ENCODE data around the gene SLC15A1.
"Not testable (repeated sequence)": the region's sequence is repeated elsewhere in the genome, so short reads cannot be mapped to it uniquely, and the experiment has no call there.

Gene SLC15A1

GRCh38 chr13:98780451-98780850 lies 28.0 kb upstream of the SLC15A1 start:
- DNase-seq, result peak; percentile 26

DNA sequence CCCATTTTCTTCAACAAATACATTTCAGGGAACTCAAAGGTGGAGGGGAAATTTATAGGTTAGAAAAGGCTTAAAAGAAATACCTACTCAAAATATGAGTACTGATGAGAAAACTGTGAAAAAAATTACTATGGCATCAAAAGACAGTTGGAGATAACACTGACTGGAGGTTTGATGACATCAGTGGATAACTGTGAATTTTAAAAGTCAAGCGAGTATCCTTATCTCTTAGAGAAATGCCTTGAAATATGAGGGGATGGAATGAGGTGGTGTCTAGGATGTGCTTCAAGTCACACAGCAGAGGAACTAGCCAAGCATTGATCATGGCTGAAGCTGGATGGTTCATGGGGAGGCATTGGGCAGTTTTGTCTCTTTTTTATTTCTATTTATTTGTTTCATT lies 27.2 kb upstream of the SLC15A1 start:
- no peak for DNase-seq

DNA sequence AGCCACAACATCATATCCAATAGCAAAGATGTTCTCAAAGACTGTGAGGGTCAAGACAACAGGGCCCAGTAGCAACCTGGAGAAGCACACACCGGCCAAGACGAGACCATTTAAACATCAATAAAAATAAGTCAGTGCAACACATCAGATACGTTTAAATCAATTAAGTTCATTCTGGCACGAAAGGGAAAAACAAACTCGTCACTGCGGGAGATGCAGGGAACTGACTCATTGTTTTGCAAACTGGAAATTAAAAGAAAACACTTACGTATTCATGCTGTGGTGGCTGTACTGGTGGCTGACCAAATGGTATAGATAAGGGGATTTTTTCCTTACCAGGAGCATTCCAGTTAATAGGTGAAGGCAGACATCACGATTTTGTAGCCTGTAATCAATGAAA lies 26.3 kb upstream of the SLC15A1 start:
- DNase-seq, result no peak

DNA sequence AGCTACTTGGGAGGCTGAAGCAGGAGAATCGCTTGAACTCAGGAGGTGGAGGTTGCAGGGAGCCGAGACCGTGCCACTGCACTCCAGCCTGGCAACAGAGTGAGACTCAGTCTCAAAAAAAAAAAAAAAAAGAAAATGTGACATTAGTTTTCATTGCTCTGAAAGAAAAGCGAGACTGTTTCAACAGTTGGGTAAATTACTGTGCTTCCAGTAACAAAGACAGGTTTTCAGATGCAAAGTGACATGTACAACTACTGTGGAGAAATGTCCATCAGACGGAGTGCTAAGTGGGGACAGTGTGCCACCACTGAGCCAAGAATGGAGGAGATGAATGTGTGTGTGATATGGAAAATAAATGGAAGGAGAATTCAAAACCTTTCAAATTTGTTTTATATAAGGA lies 24.2 kb upstream of the SLC15A1 start:
- DNase-seq, result no peak

DNA sequence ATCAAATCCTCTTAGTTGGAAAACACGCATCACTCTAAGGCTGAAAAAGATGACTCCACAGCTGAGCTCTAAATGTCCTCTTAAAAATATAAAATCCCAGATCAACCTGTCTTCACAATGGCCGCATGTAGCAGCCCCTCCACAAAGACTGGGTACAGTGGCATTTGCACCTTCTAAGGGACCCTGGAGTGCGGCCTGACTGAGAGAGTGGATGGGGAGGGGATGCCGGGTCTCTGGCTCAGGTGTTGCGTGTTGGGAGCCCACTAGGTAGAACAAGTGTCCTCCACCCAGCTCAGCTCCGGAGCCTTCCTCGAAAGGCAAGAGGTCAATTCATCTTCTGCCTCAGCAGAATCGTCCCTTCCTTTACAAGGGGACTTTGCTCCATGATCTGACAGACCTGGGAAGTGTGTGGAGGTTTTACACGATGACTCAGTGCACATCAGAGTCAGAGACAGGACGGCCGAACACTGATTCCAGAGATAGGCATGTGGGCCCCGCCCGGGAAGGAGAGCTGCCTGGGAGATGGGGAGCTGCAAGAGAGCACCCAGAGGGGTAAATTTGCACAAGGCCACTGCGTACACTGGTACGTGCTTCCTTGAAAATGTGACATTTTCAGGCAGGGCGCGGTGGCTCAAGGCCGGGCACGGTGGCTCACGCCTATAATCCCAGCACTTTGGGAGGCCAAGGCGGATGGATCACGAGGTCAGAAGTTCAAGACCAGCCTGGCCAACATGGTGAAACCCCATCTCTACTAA lies 23.5 kb upstream of the SLC15A1 start:
- peak; percentile 83 for DNase-seq

DNA sequence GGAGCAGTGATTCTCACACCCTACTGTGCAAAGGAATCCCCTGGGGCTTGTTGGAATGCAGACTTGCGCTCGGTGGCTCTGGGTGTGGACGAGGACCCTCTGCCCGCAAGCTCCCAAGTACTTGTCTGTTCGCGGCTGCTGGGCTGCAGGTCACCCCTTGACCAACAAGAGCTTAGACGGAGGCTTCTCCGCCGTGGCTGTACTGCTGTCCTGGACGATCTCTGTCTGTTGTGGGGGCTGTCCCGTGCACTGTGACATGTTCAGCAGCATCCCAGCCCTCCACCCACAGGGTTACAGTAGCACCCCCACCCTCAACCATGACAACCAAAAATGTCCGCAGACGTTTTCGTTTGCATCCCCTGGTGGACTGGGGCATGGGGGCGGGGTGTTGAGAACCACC lies 22.9 kb upstream of the SLC15A1 start:
- no peak for DNase-seq

DNA sequence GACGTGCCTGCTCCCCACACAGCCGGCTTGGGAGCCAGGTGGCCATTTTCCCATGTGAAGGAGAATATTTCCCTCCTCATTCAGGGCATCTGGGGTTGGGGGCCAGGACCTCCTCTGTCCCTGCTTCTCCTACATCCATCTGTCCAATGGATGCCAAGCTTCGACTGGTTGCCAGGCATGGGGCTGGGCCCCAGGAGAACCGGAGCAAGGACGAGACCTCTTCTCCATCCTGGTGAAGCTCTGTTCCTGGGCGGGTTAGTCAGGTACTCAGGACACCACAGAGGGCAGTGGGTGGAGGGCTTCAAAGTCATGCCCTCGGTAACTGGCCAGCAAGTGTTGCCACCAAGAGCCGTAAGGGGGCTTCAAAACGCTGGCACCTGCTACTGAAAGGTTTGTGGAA lies 22.3 kb upstream of the SLC15A1 start:
- DNase-seq, result no peak

DNA sequence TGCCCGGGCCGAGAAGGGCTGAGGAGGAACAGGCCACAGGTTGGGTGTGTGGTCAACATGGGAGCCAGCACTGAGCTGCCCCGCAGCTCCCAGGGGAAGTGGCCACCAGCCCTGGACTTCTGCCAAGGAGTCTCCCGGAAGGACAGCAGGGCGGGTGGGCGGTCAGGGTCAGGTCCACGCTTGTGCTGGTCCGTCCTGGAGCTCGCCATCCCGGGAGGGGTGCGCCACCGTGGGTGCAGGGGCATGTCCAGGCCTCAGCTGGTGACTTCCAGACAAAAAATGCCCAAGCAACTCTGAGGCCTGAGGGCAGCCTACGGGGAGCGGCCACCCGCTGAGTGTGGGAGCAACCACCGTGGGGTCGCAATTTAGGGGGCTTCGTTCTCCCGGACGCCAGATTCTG lies 21.4 kb upstream of the SLC15A1 start:
- no peak for DNase-seq

DNA sequence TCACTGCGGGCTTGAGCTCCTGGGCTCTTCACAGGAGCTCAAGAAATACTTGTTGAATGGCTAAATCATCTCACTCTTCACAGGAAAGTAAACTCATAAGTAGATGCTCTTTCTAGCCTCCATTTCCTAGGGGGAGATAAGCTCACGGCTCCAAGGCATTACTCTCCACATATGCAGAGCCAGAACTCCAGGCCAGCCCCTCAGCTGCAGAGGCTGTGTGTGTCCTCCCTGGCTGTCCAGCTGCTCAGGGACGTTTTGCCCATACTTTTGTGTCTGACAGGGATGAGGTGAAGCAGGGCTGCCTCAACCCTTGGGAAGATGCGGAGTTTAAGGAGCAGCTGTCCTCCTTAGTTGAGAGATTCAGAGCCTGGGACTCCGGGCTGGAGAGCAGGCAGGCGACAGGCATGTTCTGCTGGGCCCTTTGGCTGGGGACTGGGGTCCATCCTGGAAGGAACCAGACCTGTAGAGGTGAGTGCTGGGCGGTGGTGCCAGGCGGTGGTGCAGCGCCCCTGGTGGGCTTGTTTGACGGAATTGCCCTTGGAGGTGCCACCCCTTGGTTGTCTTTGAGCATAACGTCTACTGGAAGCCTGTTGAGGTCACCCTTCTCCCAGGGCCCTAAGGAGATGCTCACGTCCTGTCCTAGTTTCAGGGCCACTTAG lies 20.5 kb upstream of the SLC15A1 start:
- no peak for DNase-seq

GRCh38 chr13:98771838-98772611 lies 19.6 kb upstream of the SLC15A1 start:
- DNase-seq, result no peak

DNA sequence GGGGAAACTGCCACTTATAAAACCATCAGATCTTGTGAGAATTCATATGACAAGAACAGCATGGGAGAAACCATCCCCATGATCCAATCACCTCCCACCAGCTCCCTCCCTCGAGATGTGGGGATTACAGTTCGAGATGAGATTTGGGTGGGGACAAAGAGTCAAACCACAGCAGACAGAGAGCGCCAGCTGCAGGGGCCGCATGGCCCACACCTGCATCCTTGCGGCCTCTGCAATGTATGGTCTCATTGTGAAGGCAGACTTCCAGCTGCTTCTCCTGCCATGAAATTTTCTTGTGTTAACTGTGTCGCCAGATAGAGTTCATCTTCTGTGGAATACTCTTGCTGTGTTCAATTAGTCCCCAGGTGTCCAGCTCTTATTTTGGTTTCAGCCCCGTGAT lies 17.3 kb upstream of the SLC15A1 start:
- no peak for DNase-seq

DNA sequence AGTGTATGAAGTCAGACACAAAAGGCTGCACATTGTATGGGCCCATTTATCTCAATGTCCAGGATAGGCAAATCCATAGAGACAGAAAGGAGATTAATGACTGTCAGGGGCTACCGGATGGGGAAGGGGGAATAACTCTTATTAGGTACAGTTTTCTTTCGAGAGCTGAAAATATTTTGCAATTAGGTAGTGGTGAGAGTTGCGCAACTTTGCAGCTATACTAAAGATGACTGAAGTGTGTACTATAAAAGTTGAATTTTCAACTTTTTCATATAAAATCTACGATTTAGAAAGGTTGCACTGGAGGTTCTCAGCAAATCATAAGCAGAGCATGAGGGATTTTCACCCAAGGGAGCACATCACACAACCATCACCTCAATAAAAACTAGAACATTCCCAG lies 16.1 kb upstream of the SLC15A1 start:
- DNase-seq, result no peak

DNA sequence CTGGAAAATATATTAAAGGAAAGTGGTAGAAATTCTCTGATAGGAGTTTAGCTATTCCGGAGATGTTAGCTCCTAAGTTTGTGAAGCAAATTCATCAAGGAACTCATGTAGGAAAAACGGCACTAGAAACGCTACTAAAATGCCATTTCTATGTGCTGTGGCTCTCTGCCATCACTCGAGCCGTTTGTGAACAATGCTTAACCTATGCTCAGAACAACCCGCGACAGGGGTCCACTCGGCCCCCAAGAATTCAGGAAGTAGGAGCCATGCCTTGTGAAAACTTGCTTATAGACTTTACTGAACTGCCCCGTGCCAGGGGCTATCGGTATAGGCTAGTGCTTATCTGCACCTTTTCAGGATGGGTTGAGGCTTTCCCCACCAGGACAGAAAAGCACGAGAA lies 14.2 kb upstream of the SLC15A1 start:
- no peak for DNase-seq

DNA sequence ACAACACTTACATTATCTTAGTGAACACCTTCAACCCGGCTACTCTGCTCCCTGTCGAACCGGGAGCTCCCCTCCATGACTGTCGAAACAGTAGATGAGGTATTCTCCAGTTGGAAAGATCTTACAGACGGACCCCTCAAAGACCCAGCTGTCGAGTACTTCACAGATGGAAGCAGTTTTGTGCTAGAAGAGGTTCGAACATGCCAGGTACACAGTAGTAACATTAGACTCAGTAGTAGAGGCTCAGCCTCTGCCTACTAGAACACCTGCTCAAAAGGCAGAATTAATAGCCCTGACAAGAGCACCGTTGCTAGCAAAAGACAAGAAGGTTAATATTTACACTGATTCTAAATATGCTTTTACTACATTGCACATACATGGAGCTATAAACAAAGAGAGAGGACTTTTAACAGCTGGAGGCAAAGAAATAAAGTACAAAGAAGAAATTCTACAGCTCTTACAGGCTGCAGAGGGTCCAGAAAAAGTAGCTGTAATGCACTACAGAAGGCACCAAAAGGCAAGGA lies 13.6 kb upstream of the SLC15A1 start:
- no peak for DNase-seq

DNA sequence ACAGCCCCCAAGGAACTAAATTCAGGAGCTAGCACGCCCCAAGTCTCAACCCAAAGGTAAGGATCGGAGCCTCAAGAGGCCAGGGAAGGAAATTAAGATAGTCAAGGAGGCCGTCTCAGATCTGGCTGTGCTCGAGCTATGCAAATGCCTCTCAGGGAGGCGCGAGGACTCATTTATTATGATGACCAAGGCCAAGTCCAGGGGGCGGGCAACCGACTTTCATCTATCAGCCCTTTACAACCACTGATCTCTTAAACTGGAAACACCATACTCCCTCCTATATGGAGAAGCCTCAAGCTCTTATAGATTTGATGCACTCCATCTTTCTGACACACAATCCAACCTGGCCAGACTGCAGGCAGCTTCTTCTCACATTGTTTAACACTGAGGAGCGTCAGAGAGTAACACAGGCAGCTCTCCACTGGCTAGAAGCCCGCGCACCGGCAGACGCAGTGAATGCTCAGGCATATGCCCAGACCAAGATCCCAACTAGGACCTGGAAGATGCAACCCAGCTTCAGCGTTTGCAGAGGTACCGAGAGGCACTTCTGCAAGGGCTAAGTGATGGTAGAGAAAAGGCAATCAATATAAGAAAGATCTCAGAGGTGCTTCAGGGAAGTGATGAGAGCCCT lies 9.6 kb upstream of the SLC15A1 start:
- no peak for DNase-seq

DNA sequence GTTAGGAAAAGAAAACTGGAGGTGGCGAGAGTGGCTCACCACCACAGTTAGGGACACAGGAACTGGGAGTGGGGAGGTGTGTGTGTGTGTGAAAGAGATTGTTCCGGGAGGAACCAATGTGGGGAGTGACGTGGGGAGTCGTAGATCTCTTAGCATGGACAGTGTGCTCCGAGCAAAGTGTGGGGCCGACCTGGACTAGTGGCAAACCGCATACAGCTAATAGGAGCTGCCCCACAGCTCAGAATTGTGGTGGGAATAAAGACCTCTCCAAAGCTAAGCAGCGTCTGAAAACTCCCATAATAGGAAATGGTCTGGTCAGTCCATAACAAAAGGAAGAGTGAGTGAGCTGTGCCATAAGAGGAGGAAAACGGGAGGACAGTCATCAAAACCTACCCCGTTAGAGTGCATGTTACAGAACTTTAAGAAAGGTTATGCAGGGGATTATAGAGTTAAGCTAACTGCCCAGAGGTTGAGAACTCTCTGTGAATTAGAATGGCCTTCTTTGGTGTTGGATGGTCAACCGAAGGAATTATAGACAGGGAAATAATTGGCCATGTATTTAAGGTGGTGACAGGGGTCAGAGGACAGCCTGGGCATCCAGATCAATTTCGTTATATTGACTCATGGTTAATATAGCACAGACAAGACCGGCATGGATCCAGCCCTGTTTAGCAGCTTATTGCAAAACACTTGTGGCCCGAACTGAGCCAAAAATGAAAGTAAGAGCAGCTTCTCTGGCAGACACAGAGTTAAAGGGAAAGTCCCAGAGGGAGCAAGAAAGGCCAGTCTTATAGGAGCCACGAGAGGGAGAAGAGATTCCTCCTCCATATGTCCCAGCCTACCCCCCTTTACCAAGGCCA lies 8.9 kb upstream of the SLC15A1 start:
- peak; percentile 62 for DNase-seq

DNA sequence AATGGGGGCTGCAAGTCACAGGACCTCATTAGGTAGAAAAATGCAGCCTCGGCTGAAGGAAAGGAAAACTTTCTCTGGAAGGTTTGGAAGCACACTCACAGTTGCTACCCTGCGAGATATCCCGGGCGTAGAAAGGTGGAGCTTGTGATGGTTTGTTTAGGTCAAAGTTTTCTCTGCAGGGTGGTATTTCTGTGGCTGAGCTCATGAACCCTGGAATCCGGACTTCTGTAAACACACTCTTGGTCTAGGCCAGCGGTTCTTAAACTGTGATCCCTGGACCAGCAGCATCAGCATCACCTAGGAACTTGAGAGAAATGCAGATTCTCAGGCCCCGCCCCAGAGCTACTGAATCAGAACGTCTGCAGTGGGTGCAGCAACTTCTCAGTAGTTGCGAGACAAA lies 3.3 kb upstream of the SLC15A1 start:
- DNase-seq, result no peak

- no peak for DNase-seq
Measured at GRCh38 chr13:98755116-98755515, 2.6 kb upstream of the SLC15A1 start.

DNA sequence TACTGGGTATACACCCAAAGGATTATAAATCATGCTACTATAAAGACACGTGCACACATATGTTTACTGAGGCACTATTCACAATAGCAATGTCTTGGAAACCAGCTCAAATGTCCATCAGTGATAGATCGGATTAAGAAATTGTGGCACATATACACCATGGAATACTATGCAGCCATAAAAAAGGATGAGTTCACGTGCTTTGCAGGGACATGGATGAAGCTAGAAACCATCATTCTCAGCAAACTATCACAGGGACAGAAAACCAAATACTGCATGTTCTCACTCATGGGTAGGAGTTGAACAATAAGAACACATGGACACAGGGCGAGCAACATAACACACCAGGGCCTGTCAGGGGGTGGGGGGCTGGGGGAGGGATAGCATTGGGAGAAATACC lies 2.0 kb upstream of the SLC15A1 start:
- not testable (repeated sequence) for DNase-seq

- peak; percentile 17 for DNase-seq
Measured at GRCh38 chr13:98751861-98752466, 508 bp downstream of the SLC15A1 start.

GRCh38 chr13:98751367-98751782 lies 1.1 kb downstream of the SLC15A1 start:
- no peak for DNase-seq

GRCh38 chr13:98749501-98749900 lies 3.0 kb downstream of the SLC15A1 start:
- peak; percentile 72 for DNase-seq

Measured in fibroblast of skin of right biceps (primary cell).